ENCODE measurements around the gene RIN3. TPM values are rescaled to one million over a fixed set of nuclear protein-coding genes. Genes with fewer than 3 reads are reported as not detected.
A peak's percentile ranks its signal among the peaks of the same experiment; 100 is the strongest.

Gene RIN3
- total RNA-seq, 1 experiment from 2014 or later = not detected

- H3K27me3 ChIP-seq = no peaks in the 10 kb centered on the region
- no peak overlapping the region for H3K4me3 ChIP-seq
- H3K4me1 ChIP-seq = no peaks in the 10 kb centered on the region; the same call in 1 of the 2 replicates
- no peaks in the 10 kb centered on the region for H3K9me3 ChIP-seq (replicated peaks)
- no peak for DNase-seq
- no peaks in the 10 kb centered on the region for H3K36me3 ChIP-seq
- H3K27ac ChIP-seq = no peak overlapping the region
These were observed 29.4 kb downstream of the RIN3 start for GRCh38 chr14:92542766-92543554.

- Histone ChIP-seq H3K4me1 (no peaks in the 10 kb centered on the region; the same call in 1 of the 2 replicates), H3K36me3 (no peaks in the 10 kb centered on the region), H3K27ac (no peak overlapping the region), H3K4me3 (no peak overlapping the region), H3K9me3 (replicated peaks) (no peaks in the 10 kb centered on the region), H3K27me3 (no peaks in the 10 kb centered on the region)
- DNase-seq = no peak
These were observed 30.6 kb downstream of the RIN3 start for GRCh38 chr14:92544051-92544720.

GRCh38 chr14:92546347-92547053, 32.9 kb downstream of the RIN3 start:
- no peak overlapping the region for H3K27ac ChIP-seq
- no peak overlapping the region for H3K4me3 ChIP-seq
- H3K27me3 ChIP-seq = no peaks in the 10 kb centered on the region
- H3K36me3 ChIP-seq = no peaks in the 10 kb centered on the region
- no peaks in the 10 kb centered on the region; the same call in 1 of the 2 replicates for H3K4me1 ChIP-seq
- DNase-seq = peak in 1 of 2 experiments; percentile 40
- H3K9me3 ChIP-seq (replicated peaks) = no peaks in the 10 kb centered on the region

GRCh38 chr14:92549105-92549858, 35.7 kb downstream of the RIN3 start:
- Histone ChIP-seq H3K27me3 (no peaks in the 10 kb centered on the region), H3K27ac (no peak overlapping the region), H3K36me3 (no peaks in the 10 kb centered on the region), H3K4me3 (no peak overlapping the region), H3K9me3 (replicated peaks) (no peaks in the 10 kb centered on the region), H3K4me1 (no peaks in the 10 kb centered on the region; the same call in 1 of the 2 replicates)
- DNase-seq = no peak

GRCh38 chr14:92549859-92550230, 36.3 kb downstream of the RIN3 start:
- Histone ChIP-seq H3K9me3 (replicated peaks) (no peaks in the 10 kb centered on the region), H3K27me3 (no peaks in the 10 kb centered on the region), H3K4me3 (no peak overlapping the region), H3K4me1 (no peaks in the 10 kb centered on the region; the same call in 1 of the 2 replicates), H3K36me3 (no peaks in the 10 kb centered on the region), H3K27ac (no peak overlapping the region)
- no peak for DNase-seq

- DNase-seq = no peak
These were observed 37.7 kb downstream of the RIN3 start for GRCh38 chr14:92551044-92551841.

GRCh38 chr14:92552066-92552465, 38.5 kb downstream of the RIN3 start:
- Histone ChIP-seq H3K36me3 (no peaks in the 10 kb centered on the region), H3K4me3 (no peak overlapping the region), H3K4me1 (no peaks in the 10 kb centered on the region), H3K27me3 (no peaks in the 10 kb centered on the region), H3K9me3 (replicated peaks) (no peaks in the 10 kb centered on the region), H3K27ac (no peak overlapping the region)
- DNase-seq = no peak

More at GRCh38 chr14:92551044-92551841, 37.7 kb downstream of the RIN3 start:
- no peaks in the 10 kb centered on the region for H3K36me3 ChIP-seq
- H3K4me1 ChIP-seq = no peaks in the 10 kb centered on the region; the same call in 1 of the 2 replicates
- no peaks in the 10 kb centered on the region for H3K27me3 ChIP-seq
- H3K9me3 ChIP-seq (replicated peaks) = no peaks in the 10 kb centered on the region
- no peak overlapping the region for H3K27ac ChIP-seq
- no peak overlapping the region for H3K4me3 ChIP-seq

- no peaks in the 10 kb centered on the region for H3K27me3 ChIP-seq
- DNase-seq = no peak
- H3K4me1 ChIP-seq = no peaks in the 10 kb centered on the region
- no peaks in the 10 kb centered on the region for H3K36me3 ChIP-seq
- no peaks in the 10 kb centered on the region for H3K9me3 ChIP-seq (replicated peaks)
- H3K4me3 ChIP-seq = no peak overlapping the region
- no peak overlapping the region for H3K27ac ChIP-seq
These were observed 39.9 kb downstream of the RIN3 start for GRCh38 chr14:92553438-92553837.

- H3K27ac ChIP-seq = no peak overlapping the region
- DNase-seq = no peak
- H3K27me3 ChIP-seq = no peaks in the 10 kb centered on the region
- H3K36me3 ChIP-seq = no peaks in the 10 kb centered on the region
- H3K9me3 ChIP-seq (replicated peaks) = no peaks in the 10 kb centered on the region
- H3K4me1 ChIP-seq = 0 out of 2 replicates have a peak, but pooled peaks cover 2% of the 10 kb centered on the region
- no peak overlapping the region for H3K4me3 ChIP-seq
These were observed 42.0 kb downstream of the RIN3 start for GRCh38 chr14:92555465-92556111.

- no peak for DNase-seq
- no peak overlapping the region for H3K4me3 ChIP-seq
These were observed 42.7 kb downstream of the RIN3 start for GRCh38 chr14:92556255-92556741.

GRCh38 chr14:92556863-92557543, 43.4 kb downstream of the RIN3 start:
- Histone ChIP-seq H3K36me3 (no peaks in the 10 kb centered on the region), H3K4me1 (0 out of 2 replicates have a peak, but pooled peaks cover 2% of the 10 kb centered on the region), H3K4me3 (no peak overlapping the region), H3K27me3 (no peaks in the 10 kb centered on the region), H3K9me3 (replicated peaks) (no peaks in the 10 kb centered on the region), H3K27ac (no peak overlapping the region)
- DNase-seq = no peak

More at GRCh38 chr14:92556255-92556741, 42.7 kb downstream of the RIN3 start:
- no peaks in the 10 kb centered on the region for H3K27me3 ChIP-seq
- no peaks in the 10 kb centered on the region for H3K9me3 ChIP-seq (replicated peaks)
- H3K4me1 ChIP-seq = 0 out of 2 replicates have a peak, but pooled peaks cover 2% of the 10 kb centered on the region
- no peak overlapping the region for H3K27ac ChIP-seq
- no peaks in the 10 kb centered on the region for H3K36me3 ChIP-seq

- H3K27me3 ChIP-seq = no peaks in the 10 kb centered on the region
- no peaks in the 10 kb centered on the region for H3K36me3 ChIP-seq
- H3K4me1 ChIP-seq = 0 out of 2 replicates have a peak, but pooled peaks cover 2% of the 10 kb centered on the region
- no peak overlapping the region for H3K27ac ChIP-seq
- no peak overlapping the region for H3K4me3 ChIP-seq
- H3K9me3 ChIP-seq (replicated peaks) = no peaks in the 10 kb centered on the region
- no peak for DNase-seq
These were observed 43.9 kb downstream of the RIN3 start for GRCh38 chr14:92557544-92557912.

GRCh38 chr14:92558319-92558718, 44.7 kb downstream of the RIN3 start:
- H3K36me3 ChIP-seq = no peaks in the 10 kb centered on the region
- H3K9me3 ChIP-seq (replicated peaks) = no peaks in the 10 kb centered on the region
- H3K4me3 ChIP-seq = no peak overlapping the region
- H3K27me3 ChIP-seq = no peaks in the 10 kb centered on the region
- H3K27ac ChIP-seq = no peak overlapping the region
- DNase-seq = no peak
- H3K4me1 ChIP-seq = 0 out of 2 replicates have a peak, but pooled peaks cover 2% of the 10 kb centered on the region
